ENCODE measurements around the gene ACOXL. TPM values are rescaled to one million over a fixed set of nuclear protein-coding genes. Genes with fewer than 3 reads are reported as not detected.
"Not testable (repeated sequence)": the region's sequence is repeated elsewhere in the genome, so short reads cannot be mapped to it uniquely, and the experiment has no call there.

Gene ACOXL
- total RNA-seq, 1 donor from 2014 or later = 1.0 TPM

GRCh38 chr2:110958346-110959119 lies 226.2 kb downstream of the ACOXL start:
- Mint-ChIP-seq H3K4me1 (no peaks in the 10 kb centered on the region), H3K27ac (no peak overlapping the region), H3K27me3 (peaks cover 33% of the 10 kb centered on the region), H3K36me3 (ENCODE audit: low read depth) (no peaks in the 10 kb centered on the region), H3K9me3 (no peaks in the 10 kb centered on the region), H3K4me3 (no peak overlapping the region)
- DNase-seq = no peak
- intact Hi-C loops (cut with micrococcal nuclease) = no loop called here

- Mint-ChIP-seq H3K9me3 (no peaks in the 10 kb centered on the region), H3K36me3 (ENCODE audit: low read depth) (no peaks in the 10 kb centered on the region), H3K4me3 (no peak overlapping the region), H3K27me3 (peaks cover 34% of the 10 kb centered on the region), H3K4me1 (no peaks in the 10 kb centered on the region), H3K27ac (no peak overlapping the region)
- intact Hi-C loops (cut with micrococcal nuclease) = no loop called here
- DNase-seq = no peak
Measured at GRCh38 chr2:110959198-110959597, 226.8 kb downstream of the ACOXL start.

- H3K27ac Mint-ChIP-seq = no peak overlapping the region
- no peaks in the 10 kb centered on the region for H3K36me3 Mint-ChIP-seq (ENCODE audit: low read depth)
- intact Hi-C loops (cut with micrococcal nuclease) = no loop called here
- no peak overlapping the region for H3K4me3 Mint-ChIP-seq
- no peak for DNase-seq
- H3K27me3 Mint-ChIP-seq = peaks cover 33% of the 10 kb centered on the region
- H3K4me1 Mint-ChIP-seq = no peaks in the 10 kb centered on the region
- no peaks in the 10 kb centered on the region for H3K9me3 Mint-ChIP-seq
Measured at GRCh38 chr2:110960281-110960680, 227.9 kb downstream of the ACOXL start.

GRCh38 chr2:110960954-110961353 lies 228.6 kb downstream of the ACOXL start:
- no peaks in the 10 kb centered on the region for H3K4me1 Mint-ChIP-seq
- DNase-seq = no peak
- H3K36me3 Mint-ChIP-seq (ENCODE audit: low read depth) = no peaks in the 10 kb centered on the region
- H3K27ac Mint-ChIP-seq = no peak overlapping the region
- no peak overlapping the region for H3K4me3 Mint-ChIP-seq
- peaks cover 32% of the 10 kb centered on the region for H3K27me3 Mint-ChIP-seq
- intact Hi-C loops (cut with micrococcal nuclease) = no loop called here
- no peaks in the 10 kb centered on the region for H3K9me3 Mint-ChIP-seq

GRCh38 chr2:110961643-110962042 lies 229.3 kb downstream of the ACOXL start:
- H3K36me3 Mint-ChIP-seq (ENCODE audit: low read depth); DNase-seq; H3K4me3 Mint-ChIP-seq; H3K9me3 Mint-ChIP-seq; intact Hi-C loops (cut with micrococcal nuclease); H3K4me1 Mint-ChIP-seq; H3K27ac Mint-ChIP-seq: not testable (repeated sequence)
- peaks cover 33% of the 10 kb centered on the region for H3K27me3 Mint-ChIP-seq

GRCh38 chr2:110969696-110970095 lies 237.3 kb downstream of the ACOXL start:
- Mint-ChIP-seq H3K4me3 (no peak overlapping the region), H3K9me3 (peaks cover 9% of the 10 kb centered on the region)
- no peak for DNase-seq

GRCh38 chr2:110970201-110970600 lies 237.8 kb downstream of the ACOXL start:
- H3K27me3 Mint-ChIP-seq = peaks cover 41% of the 10 kb centered on the region
- no peak overlapping the region for H3K27ac Mint-ChIP-seq
- no peak for DNase-seq
- H3K9me3 Mint-ChIP-seq = peaks cover 9% of the 10 kb centered on the region
- intact Hi-C loops (cut with micrococcal nuclease) = no loop called here
- H3K4me1 Mint-ChIP-seq = no peaks in the 10 kb centered on the region
- H3K36me3 Mint-ChIP-seq (ENCODE audit: low read depth) = no peaks in the 10 kb centered on the region
- H3K4me3 Mint-ChIP-seq = no peak overlapping the region

More at GRCh38 chr2:110969696-110970095, 237.3 kb downstream of the ACOXL start:
- peaks cover 43% of the 10 kb centered on the region for H3K27me3 Mint-ChIP-seq
- no peak overlapping the region for H3K27ac Mint-ChIP-seq
- H3K36me3 Mint-ChIP-seq (ENCODE audit: low read depth) = no peaks in the 10 kb centered on the region
- no peaks in the 10 kb centered on the region for H3K4me1 Mint-ChIP-seq
- intact Hi-C loops (cut with micrococcal nuclease) = no loop called here

GRCh38 chr2:110971811-110972210 lies 239.4 kb downstream of the ACOXL start:
- intact Hi-C loops (cut with micrococcal nuclease) = no loop called here
- no peak overlapping the region for H3K4me3 Mint-ChIP-seq
- H3K4me1 Mint-ChIP-seq = no peaks in the 10 kb centered on the region
- no peaks in the 10 kb centered on the region for H3K36me3 Mint-ChIP-seq (ENCODE audit: low read depth)
- H3K27me3 Mint-ChIP-seq = peaks cover 47% of the 10 kb centered on the region
- no peak overlapping the region for H3K27ac Mint-ChIP-seq
- peaks cover 9% of the 10 kb centered on the region for H3K9me3 Mint-ChIP-seq
- no peak for DNase-seq

- H3K36me3 Mint-ChIP-seq (ENCODE audit: low read depth) = no peaks in the 10 kb centered on the region
- DNase-seq = no peak
- no peak overlapping the region for H3K27ac Mint-ChIP-seq
- intact Hi-C loops (cut with micrococcal nuclease) = no loop called here
- no peaks in the 10 kb centered on the region for H3K4me1 Mint-ChIP-seq
- peaks cover 44% of the 10 kb centered on the region for H3K27me3 Mint-ChIP-seq
- H3K9me3 Mint-ChIP-seq = peaks cover 9% of the 10 kb centered on the region
- H3K4me3 Mint-ChIP-seq = no peak overlapping the region
Measured at GRCh38 chr2:110973262-110973661, 240.9 kb downstream of the ACOXL start.

GRCh38 chr2:110977403-110977802 lies 245.0 kb downstream of the ACOXL start:
- H3K27me3 Mint-ChIP-seq = peaks cover 22% of the 10 kb centered on the region
- intact Hi-C loops (cut with micrococcal nuclease) = no loop called here
- no peaks in the 10 kb centered on the region for H3K9me3 Mint-ChIP-seq
- no peaks in the 10 kb centered on the region for H3K4me1 Mint-ChIP-seq
- no peak for DNase-seq
- H3K27ac Mint-ChIP-seq = no peak overlapping the region
- no peaks in the 10 kb centered on the region for H3K36me3 Mint-ChIP-seq (ENCODE audit: low read depth)
- H3K4me3 Mint-ChIP-seq = no peak overlapping the region

GRCh38 chr2:110978148-110978547 lies 245.8 kb downstream of the ACOXL start:
- no peak overlapping the region for H3K27ac Mint-ChIP-seq
- H3K4me3 Mint-ChIP-seq = no peak overlapping the region
- no peaks in the 10 kb centered on the region for H3K36me3 Mint-ChIP-seq (ENCODE audit: low read depth)
- DNase-seq = no peak
- H3K4me1 Mint-ChIP-seq = no peaks in the 10 kb centered on the region
- H3K9me3 Mint-ChIP-seq = no peaks in the 10 kb centered on the region
- intact Hi-C loops (cut with micrococcal nuclease) = no loop called here
- peaks cover 21% of the 10 kb centered on the region for H3K27me3 Mint-ChIP-seq

GRCh38 chr2:110978756-110979470 lies 246.5 kb downstream of the ACOXL start:
- peaks cover 2% of the 10 kb centered on the region for H3K4me1 Mint-ChIP-seq
- H3K36me3 Mint-ChIP-seq (ENCODE audit: low read depth) = no peaks in the 10 kb centered on the region
- no peak for DNase-seq
- intact Hi-C loops (cut with micrococcal nuclease) = no loop called here
- no peak overlapping the region for H3K27ac Mint-ChIP-seq
- peaks cover 22% of the 10 kb centered on the region for H3K27me3 Mint-ChIP-seq
- H3K4me3 Mint-ChIP-seq = no peak overlapping the region
- no peaks in the 10 kb centered on the region for H3K9me3 Mint-ChIP-seq

- peaks cover 2% of the 10 kb centered on the region for H3K4me1 Mint-ChIP-seq
- intact Hi-C loops (cut with micrococcal nuclease) = no loop called here
- no peaks in the 10 kb centered on the region for H3K36me3 Mint-ChIP-seq (ENCODE audit: low read depth)
- no peak overlapping the region for H3K4me3 Mint-ChIP-seq
- no peak for DNase-seq
- H3K27me3 Mint-ChIP-seq = peaks cover 21% of the 10 kb centered on the region
- no peaks in the 10 kb centered on the region for H3K9me3 Mint-ChIP-seq
- H3K27ac Mint-ChIP-seq = no peak overlapping the region
Measured at GRCh38 chr2:110979471-110980338, 247.3 kb downstream of the ACOXL start.
